HG03103 (cell line): ENCODE results near the gene ACR.

Experiments
- ATAC-seq: cut with Tn5 transposase; IDR thresholded peaks from one replicate; pipeline ENCODE4 v1.9.1; 2021; ENCODE audit warnings: low read depth; ENCODE audit not compliant: unreplicated experiment

ACR gene

DNA sequence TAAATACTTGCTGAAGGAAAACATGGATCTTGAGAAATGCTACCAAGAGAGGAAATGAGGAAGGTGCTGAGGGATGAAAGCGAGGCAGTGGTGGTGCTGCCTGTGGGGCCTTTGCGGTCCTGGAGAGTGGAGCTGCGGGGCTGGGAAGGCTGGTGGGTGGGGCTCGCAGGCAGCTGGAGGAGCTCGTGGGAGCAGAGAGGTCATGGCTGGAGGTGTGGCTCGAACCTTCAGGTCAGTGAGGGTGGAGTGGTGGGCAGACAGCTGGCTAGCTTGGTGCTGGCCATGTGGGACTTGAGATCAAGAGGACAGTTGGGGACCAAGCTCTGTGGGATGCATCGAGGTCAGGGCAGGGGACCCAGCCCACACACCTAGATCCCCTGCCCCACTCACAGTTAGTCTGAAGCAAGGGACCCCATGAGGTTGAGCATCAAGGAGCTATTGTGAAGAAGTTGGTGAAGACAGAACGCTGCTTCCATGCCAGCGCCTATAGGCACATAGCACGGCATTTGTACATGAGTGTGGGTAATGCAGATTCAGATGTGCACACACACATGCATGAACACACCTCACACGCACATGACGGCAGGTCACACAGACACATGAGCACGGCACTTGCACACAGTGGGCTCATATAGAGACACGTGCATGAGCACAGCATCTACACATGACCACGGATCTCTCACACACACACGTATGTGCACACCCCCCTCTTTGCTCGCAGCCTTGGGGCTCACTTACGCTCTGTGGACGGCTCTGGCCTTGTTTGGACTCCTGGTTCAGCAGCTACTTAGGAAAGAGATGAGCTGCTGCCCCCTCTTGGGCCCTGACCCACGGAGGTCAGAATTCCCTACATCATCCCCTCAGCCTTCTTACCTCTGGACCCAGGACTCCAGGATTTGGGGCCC, 34.9 kb upstream of the ACR start:
- ATAC-seq: no peak

DNA sequence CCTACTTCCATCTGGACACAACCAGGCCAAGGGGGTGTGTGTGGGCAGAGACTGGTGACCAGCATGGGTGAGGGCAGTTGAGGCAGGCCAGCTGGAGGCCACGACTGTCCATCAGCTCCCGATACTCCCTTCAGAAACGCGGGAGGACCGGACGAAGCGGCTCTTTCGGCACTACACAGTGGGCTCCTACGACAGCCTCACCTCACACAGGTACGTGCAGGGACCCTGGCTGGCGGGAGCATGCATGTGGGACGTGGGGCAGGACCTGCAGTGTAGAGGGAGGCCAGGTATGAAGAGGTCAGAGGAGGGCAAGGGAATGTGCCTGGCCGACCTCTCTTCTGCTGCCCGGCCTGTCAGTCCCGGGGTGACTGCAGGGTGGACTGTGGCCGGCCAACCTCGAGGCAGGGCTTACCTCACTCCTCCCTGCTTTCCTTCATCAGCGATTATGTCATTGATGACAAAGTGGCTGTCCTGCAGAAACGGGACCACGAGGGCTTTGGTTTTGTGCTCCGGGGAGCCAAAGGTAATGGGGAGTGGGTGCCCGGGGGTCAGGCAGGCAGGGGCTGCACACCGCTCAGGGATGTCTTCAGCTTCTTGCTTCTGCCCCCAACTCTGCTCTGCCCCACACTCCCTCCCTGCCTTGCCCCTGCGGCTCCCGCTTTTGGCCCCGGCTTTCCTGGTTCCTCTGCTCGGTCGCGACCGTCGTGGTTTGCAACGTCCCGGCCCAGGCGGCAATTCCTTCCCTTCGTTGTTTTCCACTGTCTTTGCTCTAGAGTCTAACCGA, 34.1 kb upstream of the ACR start:
- ATAC-seq: no peak

DNA sequence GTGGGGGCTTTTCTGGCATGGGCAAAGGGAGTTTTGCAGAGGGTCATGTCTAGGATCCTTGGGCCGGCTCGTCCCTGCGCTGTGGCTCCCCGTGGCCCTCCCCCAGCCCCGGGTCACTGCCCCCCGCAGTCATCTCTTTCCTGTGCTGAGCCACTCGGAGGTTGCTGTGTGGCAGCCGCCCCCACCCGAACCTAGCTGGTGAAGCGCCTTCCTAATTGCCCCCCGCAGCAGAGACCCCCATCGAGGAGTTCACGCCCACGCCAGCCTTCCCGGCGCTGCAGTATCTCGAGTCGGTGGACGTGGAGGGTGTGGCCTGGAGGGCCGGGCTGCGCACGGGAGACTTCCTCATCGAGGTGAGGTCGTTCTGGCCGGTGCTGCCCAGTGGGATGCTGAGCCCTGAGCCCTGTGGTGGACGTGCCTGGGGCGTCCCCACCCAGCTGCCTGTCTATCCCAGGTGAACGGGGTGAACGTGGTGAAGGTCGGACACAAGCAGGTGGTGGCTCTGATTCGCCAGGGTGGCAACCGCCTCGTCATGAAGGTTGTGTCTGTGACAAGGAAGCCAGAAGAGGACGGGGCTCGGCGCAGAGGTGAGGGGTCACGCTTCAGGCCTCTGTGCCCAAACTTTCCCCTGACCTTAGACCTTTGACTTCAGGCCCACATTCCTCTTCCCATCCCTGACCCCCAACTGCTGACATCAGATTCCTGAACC, 33.3 kb upstream of the ACR start:
- ATAC-seq: no peak

DNA sequence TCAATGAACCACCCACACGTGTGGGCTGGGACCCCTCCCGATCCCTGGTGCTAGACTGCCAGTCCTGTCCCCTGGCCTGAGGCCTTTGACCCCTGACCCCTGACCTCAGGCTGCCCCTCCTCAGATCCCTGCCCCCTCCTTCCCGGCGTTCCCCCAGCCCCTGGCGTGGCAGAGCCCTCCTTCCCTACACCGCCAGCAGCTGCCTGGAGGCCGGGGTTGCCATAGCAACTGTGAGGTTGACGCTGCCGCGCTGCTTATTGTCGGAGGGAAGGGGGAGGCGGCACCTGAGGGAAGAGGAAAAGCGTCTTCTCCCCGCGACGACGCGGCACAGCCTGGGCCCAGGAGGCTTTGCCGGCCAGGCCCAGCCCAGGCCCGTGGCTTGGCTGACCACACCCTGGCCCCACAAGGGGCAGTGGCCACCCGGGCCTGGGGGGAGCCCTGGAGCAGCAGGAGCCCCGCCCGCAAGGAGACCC, 32.7 kb upstream of the ACR start:
- no peak for ATAC-seq

DNA sequence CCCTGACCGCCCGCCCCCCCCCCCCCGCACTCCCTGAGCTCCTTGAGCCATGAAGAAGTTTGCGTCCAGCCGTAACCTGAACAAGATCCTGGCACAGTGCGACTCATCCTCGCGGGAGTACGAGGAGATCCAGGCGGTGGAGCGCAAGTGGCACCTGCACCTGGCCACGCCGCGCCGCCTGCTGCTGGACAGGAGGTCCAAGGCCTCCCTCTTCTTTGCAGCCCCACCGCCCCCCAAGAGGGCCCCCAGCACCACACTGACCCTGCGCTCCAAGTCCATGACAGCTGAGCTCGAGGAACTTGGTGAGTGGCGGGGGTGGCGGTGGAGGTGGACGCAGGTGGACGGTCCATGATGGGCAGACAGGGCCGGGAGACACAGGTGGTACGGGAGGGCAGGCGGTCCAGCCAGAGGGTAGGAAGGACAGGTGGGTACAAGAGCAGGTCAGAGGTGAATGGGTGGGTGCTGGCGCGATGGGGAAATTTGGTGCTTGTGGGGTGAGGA, 32.1 kb upstream of the ACR start:
- no peak for ATAC-seq

DNA sequence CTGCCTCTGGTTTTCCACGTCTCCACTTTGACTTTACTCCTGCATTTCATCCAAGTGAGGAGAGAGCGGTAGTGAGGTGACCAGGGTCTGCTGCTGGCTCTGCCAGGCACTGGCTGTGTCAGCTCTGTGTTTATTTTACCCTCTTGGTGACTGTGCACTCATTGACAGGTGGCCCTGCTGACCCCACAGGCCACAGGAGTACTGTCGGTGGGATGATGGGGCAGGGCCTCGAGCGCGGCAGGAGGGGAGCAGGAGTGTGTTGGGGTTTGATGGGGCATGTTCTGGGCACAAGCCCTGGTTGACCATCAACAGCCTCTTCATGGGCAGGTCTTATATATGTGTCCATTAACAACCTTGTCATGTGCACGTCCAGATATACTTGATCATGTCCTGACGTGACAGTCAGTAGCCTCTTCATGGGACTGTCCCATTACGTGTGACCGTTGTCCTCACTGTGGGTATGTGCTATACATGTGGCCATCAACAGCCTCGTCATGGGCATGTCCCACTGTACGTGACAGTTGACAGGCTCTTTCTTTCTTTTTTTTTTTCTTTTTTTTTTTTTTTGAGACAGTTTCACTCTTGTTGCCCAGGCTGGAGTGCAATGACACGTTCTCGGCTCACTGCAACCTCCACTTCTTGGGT, 31.4 kb upstream of the ACR start:
- no peak for ATAC-seq

GRCh38 chr22:50708474-50708873, 29.5 kb upstream of the ACR start:
- ATAC-seq: no peak

GRCh38 chr22:50708996-50709395, 29.0 kb upstream of the ACR start:
- ATAC-seq: no peak

- no peak for ATAC-seq
Measured at GRCh38 chr22:50710221-50710620, 27.8 kb upstream of the ACR start.

DNA sequence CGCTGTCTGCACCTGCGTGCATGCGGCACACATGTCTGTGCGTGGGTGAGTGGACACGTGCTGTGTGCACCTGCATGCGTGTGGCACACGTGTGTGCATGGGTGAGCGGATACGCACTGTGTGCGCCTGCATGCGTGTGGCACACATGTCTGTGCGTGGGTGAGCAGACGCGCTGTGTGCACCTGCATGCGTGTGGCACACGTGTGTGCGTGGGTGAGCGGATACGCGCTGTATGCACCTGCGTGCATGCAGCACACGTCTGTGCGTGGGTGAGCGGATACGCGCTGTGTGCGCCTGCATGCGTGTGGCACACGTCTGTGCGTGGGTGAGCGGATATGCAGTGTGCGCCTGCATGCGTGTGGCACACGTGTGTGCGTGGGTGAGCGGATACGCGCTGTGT, 27.1 kb upstream of the ACR start:
- no peak for ATAC-seq

DNA sequence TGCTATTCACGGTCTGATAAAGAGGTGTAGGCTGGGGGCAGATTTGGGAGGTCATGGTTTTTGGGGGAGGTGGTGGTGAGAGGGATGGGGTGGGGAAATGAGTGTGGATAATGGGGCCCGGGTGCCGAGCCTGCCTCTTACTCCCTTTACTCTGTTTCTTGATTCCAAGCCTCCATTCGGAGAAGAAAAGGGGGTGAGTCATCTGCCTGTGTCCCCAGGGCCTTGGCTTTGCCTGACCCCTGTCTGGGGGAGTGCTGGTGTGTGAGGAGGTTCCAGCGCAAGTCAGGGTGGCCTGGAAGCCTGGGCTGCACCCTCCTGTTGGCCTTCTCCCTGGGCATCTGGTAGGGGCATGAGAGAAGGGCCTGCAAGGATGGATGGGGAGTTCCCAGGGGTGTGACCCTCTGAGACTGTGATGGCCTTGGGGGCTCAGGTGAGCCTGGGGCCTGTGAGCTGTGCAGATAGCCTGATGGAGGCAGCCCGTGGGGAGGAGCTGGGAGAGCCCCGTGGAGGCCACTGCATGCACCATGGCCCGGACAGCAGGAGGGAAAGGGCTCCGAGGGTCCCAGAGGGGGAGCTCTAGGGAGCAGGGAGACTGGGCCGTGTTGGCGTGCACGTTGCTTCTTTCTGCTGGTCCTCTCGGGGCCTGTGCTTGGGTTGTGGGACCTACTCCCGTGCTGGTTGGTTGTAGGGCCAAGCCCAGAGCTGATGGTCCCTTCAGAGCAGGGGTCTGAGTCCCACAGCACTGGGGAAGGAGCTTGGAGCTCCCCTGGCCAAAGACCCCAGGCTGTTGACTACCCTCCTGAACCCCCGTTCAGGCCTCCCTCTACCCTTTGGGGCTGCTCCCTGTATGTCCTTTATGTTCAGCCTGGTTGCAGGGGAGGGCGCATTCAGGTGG, 26.3 kb upstream of the ACR start:
- no peak for ATAC-seq

DNA sequence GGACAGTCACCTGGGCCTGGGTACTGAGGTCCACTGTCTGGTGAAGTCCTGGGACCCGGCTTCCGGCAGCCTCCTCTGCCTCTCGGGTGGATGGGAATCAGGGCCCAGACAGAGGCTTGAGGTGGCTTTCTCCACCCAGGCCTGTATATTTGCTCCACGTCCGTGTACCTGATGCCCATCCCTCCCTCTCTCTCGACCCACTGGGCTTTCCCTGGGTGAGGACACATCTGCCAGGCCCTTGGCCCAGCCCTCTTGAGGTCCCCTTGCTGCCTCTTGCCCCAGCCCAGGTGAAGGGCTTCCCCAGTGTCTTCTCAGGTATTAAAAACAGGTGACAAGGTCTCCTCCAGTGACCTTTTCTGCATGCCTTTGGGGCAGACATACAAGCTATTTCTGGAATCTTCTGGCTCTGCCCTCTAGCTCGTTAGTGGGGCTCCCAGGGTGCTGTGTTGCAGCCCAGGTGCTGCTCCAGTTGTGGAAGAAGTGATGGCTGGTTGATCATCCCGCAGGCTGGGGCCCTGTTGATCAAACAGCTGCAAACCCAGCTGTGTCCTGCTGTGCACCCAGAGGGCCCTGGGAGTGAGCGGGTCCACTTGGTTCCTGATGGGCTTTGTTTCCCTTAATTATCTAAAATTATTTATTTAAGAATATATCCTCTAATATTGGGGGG, 25.5 kb upstream of the ACR start:
- no peak for ATAC-seq

DNA sequence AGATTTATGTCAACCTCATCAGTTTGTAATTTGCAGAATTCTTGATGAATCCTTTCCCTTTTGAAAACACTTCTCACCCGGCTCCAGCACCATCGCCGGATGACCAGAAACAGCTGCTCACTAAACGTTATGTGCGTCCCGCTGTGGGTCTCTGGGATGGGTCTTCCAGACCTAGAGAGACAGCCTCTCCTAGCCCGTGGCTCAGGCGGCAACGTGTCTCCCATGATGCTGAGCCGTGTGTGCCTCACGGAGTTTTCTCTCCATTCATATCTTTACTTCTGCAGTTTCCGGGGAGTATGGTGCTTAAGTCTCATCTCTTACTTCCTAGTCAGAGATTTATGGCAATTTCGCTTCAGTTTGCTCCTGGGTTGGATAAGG, 25.0 kb upstream of the ACR start:
- no peak for ATAC-seq

DNA sequence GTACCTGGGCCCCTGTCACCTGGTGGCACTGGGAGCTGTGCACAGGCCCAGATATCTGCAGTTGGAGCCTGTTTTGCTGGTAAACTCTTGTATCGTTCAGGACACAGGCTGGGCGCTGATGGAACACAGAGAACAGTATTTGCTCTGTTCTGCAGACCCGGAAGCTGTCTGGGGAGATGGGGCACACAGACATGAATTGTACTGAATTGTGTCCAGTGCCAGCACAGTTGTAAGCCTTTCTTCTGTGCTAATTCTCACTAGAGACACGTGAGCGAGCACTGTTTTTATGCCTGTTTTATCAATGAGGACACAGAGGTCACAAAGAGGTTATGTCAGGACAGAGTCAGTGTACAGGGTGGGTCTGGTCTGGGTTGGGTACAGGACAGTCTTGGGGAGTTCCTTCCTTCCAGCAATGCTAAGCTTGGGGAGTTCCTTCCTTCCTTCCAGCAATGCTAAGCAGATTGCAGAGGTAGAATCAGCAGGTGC, 24.4 kb upstream of the ACR start:
- no peak for ATAC-seq

DNA sequence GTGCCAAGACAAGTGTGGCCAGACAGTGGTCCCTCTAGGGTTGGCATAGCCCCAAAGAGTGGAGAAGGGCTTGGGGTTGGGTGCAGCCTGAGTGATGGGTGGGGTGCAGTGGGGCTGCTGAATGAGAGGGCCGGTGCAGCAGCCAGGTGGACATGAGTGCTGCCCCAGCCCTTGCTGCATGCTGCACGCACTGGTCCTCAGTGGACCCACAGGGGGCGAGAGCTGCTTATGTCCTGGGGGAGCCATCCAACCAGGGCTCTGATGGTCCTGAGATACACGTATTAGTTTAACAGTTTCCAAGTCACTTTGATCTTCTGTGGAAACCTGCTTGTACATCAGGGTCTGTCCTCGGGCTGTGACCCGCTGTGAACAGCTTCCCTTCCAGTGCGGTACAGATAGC, 23.9 kb upstream of the ACR start:
- ATAC-seq: no peak

DNA sequence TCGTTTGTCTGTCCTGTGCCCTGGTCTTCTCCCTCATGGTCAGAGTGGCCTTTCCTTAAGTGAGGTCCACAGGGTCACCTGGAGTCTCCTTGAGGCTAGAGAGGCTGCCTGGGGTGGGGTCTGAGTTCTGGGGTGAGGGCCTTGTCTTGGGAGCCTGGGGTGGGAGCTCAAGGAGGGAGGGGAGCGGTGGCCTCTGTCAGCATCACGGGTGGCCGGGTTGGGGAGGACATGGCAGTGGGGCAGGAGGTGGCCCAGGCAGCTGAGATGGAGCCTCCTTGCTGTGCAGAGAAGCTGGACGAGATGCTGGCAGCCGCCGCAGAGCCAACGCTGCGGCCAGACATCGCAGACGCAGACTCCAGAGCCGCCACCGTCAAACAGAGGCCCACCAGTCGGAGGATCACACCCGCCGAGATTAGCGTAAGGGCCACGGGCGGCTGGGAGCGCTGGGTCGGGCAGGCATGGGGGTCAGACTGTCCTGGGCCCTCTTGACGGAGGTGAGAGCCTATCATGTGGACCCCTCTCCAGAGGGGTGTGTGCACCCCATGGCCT, 23.3 kb upstream of the ACR start:
- ATAC-seq: no peak

GRCh38 chr22:50715250-50715649, 22.8 kb upstream of the ACR start:
- no peak for ATAC-seq

- ATAC-seq: no peak
Measured at GRCh38 chr22:50715776-50716175, 22.2 kb upstream of the ACR start.
